HG03064 (cell line): Measurements from ENCODE around the gene GLB1L2.

Experiments used
- ATAC-seq: cut with Tn5 transposase; IDR thresholded peaks from one replicate; pipeline ENCODE4 v1.9.1; 2021; ENCODE audit warnings: low read depth; ENCODE audit not compliant: unreplicated experiment

GLB1L2 gene

DNA sequence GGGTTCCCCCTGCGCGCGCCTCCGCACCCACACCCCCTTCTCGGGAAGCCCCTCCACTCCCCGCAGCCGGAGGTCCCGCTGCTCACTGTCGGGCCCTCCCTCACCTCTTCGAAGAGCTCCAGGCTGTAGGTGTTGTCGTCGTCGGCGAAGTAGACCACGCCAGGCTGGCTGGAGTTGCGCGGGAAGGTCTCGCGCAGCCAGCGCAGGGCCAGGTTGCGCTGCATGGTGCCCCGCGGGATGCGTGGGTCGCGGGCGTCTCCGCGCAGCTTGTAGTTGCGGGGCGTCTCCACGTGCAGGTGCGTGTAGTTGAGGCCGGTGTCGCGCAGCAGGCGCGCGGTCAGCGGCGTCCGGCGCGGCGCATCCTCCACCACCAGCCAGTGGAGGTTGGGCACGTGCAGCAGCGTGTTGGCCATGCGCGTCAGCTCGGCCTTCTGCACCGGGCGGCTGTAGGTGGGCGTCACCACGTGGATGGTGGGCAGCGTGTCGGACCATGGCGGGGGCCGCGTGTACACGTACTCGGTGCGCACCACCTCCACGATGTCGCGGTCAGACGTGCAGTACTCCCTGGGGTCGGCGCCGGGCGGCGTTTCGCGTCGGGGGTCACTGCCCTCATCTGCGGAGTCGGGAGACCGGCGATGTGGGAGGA is 51.9 kb downstream of the GLB1L2 start:
- ATAC-seq: no peak

DNA sequence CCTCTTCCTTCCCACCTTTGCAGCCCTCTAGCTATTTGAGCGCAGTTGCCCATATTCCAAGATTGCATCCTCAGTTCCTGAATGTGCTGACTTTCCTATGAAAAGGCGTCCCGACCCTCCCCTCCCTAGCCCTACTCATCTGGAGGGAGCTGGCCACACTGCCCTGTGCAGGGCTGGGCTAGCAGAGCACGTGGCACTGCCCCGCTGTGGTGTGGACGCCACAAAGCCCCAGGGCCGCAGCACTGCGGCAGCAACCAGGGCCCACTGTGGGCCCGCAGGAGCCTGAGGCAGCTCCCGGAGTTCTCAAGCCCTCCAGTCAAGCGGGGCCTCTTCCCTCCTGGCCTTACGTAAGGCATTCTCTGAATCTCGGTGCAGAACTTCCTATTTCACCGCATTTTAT is 52.6 kb downstream of the GLB1L2 start:
- ATAC-seq: no peak

DNA sequence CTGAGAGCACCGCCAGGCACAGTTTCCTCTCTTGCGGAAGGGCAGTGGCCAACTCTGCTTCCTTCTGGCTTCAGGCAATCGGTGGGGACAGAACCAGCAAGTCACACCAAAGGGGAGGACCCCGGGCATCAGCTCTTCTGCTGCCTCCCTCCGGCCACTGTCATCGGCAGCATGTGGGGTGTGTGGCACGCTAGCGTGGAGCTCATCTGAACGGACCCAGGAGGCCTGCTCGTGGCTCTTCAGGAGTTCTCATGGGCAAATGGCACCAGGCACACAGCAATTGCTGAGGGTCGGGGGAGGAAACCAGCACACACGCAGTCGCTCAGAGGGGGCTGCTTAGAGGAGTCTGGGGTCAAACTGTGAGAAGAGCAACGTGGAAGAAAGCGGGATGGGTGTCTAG is 53.4 kb downstream of the GLB1L2 start:
- no peak for ATAC-seq

DNA sequence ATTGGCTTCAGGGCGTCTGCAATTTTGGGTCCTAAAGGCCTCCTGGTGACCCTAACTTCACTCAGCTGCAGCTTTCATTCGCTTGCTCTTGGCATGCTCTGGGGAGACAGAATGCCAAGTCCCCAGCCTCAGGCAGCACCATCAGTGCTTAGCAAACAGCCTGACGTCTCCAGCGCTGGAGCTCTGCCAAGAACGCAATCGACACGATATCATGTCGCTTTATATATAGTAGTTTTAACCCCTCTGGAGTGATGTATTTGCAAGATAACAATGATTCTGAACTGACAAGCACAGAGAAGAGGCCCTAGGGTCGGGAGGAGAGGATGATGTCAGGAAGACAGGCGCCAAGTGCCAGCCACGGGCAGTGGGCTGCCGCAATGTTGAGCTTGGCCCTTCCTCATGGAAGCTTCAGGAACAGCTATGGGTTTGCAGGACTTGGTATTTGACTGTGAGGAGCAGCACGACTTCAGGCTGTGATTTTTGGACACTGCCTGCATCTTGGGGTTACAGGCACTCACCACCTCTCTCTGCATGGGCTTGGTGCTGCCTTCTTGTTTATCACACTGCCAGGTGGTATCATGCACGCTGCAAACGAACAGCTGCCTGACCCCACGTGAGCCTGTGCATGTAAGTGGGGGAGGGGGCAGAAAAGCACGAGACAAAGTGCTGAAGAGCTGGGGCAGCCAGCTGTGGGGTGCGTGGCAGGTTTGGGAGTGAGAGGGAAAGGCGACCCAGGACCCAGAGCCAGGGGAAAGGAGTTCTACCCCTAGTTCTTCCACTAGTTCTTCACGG is 54.2 kb downstream of the GLB1L2 start:
- ATAC-seq: no peak

DNA sequence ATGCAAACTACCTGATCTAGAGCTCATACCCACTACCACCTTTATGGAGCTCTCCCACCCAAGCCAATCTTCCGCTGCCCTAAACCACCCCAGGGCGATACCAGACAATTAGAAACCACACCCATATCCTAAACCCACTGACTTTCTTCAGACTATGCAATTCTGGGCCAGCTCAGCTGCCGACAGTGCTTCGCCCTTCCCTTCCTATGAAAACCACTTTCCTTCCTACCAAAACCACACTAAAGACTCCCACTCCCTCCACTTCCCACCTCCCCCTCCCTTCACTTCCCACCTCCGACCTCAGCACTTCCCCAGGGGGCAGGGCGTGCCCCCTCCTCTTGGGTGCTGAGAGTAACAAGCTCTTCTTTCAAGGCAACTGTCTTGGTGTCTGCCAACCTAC is 55.2 kb downstream of the GLB1L2 start:
- no peak for ATAC-seq

DNA sequence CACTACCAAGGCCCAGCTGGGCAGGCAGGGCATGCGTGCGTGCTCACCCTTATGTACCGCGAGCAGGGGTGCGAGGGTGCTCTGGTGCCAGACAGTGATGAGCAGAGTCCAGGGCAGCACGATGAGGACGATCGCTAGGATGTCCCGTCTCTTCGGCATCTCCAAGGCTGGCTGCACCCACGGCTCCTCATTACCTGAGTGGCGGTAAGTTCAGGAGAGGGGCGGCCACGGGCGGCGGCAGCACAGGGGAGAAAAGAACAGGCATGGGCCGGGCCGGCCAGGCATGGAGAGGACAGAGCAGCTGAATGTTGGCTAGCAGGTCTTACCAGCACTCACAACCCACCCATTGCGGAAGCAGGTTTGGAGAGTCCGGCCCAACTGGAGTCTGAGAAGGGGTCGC is 55.7 kb downstream of the GLB1L2 start:
- no peak for ATAC-seq

DNA sequence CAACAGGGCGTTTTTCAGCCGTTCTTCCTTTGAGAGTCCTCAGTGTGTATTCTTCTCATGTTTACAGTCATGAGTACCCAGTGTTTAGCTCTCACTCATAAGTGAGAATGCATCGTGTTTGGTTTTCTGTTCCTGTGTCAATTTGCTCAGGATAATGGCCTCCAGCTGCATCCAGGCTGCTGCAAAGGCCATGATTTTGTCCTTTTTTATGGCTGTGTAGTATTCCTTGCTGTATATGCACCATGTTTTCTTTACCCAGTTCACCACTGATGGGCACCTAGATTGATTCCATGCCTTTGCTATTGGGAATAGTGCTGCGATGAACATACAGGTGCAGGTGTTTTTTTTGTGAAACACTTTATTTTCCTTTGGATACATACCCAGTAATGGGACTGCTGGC is 56.8 kb downstream of the GLB1L2 start:
- no peak for ATAC-seq

DNA sequence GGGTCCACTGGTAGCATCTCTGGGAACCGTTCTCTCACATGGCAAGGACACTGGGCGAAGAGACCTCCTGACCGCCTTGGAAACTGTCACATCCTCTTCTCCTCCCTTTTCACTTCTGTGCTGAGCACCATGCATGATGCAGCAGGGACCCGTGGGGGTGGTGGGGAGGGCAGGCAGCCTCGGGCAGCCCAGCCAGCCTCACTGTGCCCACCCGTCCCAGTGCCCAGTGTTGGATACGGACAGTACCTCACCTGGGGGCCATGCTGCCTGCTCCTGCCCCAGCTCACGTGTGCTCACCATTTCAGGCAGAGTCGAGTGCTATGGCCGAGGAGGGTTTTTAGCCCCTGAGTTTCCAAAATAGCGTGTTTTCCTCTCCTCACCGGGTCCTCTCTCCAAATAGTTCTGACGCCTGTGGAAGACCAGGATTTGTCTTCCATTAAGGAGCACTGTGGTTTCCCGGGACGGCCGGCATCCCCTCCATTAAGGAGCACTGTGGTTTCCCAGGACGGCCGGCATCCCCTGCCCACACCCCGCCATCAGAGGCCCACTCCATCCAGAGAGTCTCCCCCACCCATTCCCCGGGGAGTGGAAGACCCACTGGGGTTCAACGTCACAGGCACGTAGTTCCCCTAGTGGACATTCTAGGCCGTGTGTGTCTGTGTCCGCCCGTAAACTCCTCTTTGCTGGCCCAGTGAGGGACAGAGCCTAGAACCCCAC is 57.8 kb downstream of the GLB1L2 start:
- ATAC-seq: no peak

DNA sequence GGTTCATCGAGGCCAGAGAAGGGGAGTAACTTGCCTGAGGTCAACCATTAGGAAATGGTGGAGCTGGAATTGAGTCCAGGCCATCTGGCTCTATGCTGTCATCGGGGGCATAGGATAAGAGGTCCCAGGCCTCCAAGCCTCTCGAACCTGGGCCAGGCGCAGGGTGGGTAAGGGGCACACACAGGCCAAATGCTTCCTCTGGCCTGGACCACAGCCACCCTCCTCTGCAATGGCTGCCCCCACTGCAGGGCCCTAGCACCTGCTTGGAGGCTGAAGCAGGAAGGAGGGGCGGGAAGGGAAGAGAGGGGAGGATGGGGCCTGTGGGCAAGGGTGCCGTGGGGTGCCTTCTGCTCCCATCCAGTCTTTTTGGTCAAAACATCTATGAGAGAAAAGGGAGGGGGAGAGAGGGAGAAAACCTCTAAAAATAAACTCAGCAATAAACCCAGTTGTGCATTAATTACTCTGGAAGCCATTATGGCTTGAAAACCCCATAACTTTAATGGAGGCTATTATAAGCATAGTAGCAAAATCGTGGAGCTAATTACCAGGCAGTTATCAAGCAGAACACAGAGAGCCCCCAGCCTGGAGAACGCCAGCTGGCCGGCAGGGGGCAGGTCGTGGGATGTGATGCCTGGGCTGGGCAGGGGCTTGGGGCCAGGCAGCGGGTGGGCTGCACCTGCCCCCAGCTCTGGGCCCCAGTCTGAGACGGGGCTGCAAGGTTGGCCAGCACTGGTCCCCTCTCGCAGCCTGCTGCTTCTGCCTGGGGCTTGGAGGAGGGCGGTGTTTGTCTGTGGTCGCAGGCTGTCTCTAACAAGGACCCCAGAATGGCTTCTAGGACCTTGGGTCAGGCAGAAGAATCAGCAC is 59.1 kb downstream of the GLB1L2 start:
- ATAC-seq: no peak

DNA sequence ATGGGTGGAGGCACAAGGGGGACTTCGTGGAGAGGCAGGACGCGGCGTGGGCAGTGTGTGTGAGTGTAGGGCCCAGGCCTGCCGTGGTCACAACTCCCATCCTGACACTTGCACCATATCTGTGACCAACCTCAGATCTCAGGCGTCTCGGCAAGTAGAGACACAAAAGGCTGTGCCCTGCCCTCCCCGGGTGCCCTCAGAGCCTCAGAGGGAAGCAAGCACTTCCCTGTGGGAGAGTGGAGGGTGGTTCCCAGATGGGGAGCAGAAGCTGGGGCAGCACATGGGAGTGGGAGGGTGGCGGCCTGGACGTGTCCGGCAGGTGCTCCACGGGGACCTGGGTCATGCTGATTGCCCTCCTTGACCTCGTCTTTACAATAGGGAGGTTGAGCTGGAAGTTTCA is 59.9 kb downstream of the GLB1L2 start:
- no peak for ATAC-seq

DNA sequence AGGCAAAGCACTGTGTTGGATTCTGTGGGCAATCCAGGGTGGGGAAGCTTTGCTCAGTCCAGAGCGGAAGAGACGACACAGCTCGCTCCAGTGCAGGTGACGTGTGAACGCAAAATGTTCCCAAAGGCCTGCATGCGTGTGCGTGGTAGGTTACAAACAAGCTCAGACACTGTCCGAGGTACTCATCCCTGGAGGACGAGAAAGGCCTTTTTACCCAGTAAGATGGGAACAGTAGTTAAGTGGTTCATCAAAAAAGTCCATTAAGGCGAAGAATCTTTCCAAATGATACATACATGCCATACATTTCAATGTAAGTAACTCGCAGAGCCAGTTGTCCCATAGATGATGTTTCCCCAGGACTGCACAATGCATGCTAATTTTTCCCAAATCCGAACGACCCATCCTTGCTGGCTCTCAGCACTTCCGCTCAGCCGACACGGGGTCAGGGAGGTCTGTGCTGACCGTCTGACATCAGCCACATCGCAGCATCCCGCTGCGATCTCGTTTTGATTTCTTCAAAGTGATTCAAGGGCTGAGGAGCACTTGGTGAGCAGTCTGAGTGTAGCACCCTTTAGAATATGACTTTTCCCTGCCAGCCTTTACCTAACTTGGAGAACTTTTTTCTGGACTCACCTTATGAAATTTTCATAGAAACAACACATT is 61.3 kb downstream of the GLB1L2 start:
- no peak for ATAC-seq

DNA sequence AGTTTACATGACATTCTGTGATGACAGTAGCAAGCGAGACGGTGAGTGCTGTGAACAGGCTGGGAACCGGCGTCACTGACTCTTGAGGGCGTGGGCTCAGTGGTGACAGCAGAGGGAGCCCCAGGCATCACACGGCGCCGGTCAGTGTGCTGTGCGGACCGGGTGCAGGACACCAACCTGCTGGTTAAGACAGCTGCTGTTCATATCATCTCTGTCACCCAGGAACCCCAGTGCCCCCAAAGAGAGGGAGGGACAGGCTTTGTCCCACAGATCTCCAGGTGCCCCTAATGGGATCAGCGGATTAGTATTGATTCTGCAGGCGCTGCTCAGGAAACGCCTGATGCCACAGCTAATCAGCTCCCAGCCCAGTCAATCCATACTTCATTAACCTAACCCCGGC is 61.9 kb downstream of the GLB1L2 start:
- ATAC-seq: no peak

DNA sequence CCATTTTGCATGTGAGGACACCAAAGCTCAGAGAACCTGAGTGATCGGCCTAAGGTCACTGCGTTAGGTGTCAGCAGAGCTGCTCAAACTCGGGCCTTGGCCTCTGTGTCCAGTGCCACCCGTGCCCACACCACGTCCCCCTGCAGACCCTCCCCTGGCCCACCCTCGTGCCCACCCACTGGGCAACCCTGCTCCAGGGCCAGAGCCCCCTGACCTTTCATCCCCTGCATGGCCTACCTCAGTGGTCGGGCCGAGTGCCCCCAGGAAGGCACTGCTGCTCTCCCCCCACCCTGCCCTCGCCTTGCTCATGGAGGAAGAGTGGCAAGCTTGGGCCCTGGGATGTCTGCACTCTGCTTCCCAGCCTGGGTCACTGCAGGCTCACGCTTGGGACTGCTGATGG is 62.5 kb downstream of the GLB1L2 start:
- no peak for ATAC-seq

DNA sequence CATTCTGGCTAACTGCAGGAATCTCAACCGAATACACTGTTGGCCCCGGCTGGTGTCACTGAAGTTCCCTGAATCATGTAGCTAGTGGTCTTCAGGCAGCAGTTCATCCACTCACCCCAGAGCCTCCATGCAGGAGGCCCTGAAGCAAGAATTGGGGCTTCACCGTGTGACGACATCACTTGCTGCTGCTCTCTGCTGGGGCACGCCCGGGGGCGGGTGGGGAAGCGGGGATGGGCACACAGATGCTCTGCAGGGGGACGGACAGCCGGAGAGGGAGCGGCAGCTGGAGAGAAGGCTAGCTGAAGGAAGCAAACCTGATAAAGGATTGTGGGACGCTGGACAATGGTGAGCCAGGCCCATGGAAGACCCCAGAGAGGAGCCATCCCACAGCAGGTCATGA is 63.2 kb downstream of the GLB1L2 start:
- ATAC-seq: no peak

DNA sequence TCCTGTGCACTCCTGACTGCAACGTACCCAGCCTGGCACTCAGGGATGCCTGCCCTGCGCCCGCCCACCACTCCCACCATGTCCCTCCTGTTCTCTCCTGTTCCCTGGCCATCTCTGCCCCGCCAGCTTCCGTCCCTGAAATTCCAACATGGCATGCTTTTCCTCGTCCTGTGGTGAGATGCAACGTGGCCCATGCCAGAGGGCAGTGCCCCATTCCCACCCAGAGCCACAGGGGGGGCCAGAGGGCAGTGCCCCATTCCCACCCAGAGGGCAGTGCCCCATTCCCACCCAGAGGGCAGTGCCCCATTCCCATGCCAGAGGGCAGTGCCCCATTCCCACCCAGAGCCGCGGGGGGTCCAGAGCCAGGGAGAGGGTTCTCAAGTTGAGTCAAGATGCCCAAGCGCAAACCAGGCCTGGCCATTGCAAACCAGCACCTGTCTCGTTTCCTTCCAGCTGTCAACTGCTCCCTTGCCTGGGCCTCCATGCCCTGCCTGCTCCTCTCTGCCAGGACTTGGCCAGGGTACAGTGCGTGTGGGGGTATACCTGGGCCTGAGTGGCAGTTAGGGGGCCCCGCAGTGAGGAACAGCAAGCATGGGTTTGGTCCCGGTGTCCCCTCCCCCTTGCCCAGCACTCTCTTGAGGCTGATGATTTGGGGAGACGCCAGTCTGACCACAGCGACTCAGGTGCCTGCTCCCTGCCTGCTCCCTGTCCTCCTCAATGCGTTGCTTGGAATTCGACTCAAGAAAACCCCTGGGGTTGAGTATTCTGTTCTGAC is 65.7 kb downstream of the GLB1L2 start:
- ATAC-seq: no peak

DNA sequence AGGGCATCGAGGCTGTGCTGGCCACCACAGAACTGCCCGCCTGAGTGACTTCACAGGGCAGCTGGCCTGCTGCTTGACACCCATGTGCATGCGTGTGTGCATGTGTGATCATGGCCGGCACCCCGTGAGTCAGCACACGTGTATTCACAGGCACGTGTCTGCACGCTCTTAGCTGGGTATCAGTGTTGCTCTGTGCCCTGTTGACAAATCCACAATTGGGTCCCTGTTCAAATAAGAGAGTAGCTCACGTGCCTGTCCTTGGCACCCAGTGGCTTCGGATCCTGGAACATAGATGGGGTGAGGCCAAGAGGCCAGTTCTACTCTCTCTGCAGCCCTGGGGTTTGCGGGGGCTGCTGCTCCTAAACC is 66.3 kb downstream of the GLB1L2 start:
- ATAC-seq: no peak

DNA sequence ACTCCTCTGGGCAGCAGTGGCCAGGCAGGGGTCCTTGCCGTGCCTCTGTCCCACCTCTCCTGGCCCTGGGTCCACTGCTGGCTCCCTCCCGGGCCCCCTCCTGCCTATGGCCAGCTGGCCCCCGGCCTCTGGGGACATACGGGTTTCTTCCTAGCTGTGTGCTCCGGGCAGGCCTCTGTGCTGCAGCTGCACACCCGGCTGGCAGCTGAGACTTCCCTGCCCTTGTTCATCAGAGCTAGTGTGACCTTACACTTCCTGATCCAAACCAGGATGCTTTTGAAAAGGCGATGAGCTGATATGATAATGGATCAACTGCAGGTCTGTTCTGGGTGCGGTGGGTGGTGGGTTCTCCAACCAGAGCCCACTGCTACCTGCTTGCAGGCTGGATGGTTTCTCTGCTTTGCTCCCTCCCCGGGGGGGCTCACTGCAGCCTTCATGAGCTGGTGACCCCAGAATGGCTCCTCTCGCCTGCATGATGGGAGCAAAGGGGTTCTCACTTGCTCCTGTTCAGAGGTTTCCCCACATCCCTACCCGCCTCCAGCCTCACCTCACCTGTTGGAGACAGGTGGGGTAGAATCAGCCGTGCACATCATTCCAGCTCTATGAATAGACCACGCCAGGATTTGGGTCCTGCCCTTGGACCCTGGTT is 67.0 kb downstream of the GLB1L2 start:
- ATAC-seq: no peak

DNA sequence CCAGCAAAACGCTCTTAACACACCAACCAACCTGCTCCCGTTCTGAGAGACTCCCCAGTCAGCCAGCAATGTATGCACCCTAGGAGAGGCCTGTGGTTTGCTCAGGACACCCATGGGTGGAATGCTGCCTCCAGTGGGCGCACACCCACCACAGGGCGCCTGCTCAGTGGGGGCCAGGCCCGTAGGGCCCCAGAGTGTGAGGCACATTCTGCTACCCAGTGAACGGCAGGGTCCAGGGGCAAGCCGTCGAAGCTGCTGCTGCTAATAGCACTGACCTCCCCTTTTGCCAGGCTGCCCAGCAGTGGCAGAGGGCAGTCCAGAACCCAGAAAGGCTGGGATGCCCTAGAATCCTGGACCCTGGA is 67.5 kb downstream of the GLB1L2 start:
- no peak for ATAC-seq

DNA sequence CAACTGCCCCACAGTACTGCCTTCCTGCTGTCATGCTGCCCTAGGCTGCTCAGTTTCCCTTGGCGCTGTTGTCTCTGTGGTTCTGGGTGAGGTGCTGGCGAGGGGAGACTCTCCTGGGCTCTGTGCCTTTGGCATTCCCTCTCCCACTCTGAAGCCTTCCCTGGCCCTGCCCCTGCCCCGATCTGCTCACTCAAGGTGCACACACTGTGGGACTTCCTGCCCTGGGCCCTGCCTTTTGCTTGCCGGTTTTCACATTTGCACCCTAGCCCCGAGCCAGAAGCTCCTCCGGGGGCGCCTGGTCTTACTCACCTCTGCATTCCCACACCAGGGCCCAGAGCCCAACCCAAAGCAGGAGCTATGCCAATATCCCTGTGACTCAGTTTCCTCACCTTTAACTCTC is 68.2 kb downstream of the GLB1L2 start:
- ATAC-seq: no peak
